GM12872 (cell line): Measurements from ENCODE around the gene NOSIP.
A peak's percentile ranks its signal among the peaks of the same experiment; 100 is the strongest.

Experiments
- TF ChIP-seq, protein P1 (sequence below): IDR thresholded peaks from 3 replicates; pipeline ENCODE4 v1.5.1; 2011; ENCODE audit warnings: low read depth, mild to moderate bottlenecking, low read length, moderate library complexity; ENCODE audit not compliant: insufficient read depth

Gene NOSIP

DNA sequence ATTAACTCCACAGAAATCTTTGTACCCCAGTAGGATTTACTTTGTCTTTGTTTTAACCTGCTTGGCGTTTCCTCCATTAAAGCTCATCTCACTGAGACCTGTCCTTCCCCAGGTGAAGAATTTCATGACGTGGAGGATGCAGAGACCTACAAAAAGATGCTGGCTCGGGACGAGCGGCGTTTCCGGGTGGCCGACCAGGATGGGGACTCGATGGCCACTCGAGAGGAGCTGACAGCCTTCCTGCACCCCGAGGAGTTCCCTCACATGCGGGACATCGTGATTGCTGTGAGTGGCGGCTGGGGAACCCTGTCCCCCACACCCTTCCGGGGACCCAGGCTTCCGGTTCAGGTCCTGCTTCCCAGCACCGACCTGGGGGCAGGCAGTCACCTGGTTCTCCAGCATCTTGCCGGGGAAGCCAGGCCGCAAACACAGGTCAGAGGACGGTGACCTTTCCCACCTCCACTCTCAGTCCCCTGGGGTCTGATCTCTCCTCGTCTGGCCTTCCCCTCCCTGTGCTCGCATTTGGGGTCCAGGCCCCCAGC lies 43.4 kb downstream of the NOSIP start:
- TF ChIP-seq, protein P1, sequence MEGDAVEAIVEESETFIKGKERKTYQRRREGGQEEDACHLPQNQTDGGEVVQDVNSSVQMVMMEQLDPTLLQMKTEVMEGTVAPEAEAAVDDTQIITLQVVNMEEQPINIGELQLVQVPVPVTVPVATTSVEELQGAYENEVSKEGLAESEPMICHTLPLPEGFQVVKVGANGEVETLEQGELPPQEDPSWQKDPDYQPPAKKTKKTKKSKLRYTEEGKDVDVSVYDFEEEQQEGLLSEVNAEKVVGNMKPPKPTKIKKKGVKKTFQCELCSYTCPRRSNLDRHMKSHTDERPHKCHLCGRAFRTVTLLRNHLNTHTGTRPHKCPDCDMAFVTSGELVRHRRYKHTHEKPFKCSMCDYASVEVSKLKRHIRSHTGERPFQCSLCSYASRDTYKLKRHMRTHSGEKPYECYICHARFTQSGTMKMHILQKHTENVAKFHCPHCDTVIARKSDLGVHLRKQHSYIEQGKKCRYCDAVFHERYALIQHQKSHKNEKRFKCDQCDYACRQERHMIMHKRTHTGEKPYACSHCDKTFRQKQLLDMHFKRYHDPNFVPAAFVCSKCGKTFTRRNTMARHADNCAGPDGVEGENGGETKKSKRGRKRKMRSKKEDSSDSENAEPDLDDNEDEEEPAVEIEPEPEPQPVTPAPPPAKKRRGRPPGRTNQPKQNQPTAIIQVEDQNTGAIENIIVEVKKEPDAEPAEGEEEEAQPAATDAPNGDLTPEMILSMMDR = no peak

DNA sequence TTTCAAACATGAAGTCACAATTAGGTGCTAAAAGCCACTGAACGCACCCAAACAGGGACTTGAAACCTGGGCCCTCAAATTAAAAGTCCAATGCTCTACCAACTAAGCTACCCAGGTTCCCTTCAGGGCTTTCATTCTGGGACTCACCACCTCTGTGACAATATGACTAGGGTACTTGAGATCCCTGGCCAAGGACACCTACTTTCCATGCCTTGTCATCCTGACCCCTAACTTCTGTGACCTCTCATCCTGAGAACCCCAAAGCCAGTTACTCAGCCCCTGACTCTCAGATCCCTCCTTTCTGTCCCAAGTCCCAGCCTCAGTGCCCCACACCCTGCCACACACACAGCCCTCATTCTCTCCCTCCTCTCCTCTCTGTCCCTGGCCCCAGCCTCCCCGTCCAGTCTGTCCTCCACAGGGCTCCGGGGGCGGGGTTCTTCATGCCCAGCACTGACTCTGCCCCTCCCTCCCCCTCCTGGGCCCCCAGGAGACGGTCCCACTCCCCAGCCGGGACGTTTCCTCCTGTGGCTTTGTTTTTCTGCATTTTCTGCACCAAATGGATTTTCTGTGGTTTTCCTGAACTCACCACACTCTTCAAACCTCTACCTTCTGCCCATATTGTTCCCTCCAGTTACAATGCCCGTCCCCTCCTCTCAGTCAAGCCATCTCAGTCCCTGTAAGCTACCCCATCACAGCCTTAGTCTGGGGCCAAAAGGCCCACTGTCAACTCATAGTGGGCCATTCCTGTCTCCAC lies 45.5 kb downstream of the NOSIP start:
- TF ChIP-seq, protein P1 = no peak

DNA sequence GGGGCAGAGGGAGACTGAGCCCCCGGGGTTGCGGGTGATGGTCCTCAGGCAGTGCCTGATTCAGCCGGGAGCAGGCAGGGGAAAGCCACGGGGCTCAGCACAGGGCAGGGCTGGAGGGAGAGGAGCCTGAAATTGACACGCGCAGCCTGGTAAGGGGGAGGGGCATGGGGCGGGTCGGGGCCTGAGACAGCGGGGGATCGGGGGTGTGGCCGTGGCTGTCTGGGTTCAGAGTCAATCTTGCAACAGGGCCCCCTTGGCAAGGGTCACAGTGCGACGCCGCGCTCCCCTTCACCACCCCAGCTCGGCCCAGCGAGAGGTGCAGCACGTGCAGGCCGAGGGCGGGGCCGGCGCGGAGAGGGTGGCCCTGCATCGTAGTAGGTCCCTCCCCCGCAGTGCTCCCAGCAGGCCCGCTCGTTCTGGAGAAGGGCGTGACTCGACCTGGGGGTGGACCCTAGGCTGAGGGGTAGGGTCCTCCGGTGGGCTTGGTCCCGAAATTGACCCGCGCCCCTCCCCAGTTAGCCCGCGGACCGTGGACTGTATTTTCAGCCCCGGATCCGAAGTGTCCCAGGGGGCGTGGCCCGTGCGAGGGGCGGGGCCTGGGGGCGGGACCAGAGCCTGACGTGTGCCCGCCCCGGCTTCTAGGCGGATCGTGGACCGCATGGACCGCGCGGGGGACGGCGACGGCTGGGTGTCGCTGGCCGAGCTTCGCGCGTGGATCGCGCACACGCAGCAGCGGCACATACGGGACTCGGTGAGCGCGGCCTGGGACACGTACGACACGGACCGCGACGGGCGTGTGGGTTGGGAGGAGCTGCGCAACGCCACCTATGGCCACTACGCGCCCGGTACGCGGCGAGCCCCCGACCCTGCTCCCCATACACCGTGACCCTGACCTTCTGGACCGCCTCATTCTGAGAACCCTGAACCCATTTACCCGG lies 46.5 kb downstream of the NOSIP start:
- TF ChIP-seq, protein P1 = peak; percentile 68

DNA sequence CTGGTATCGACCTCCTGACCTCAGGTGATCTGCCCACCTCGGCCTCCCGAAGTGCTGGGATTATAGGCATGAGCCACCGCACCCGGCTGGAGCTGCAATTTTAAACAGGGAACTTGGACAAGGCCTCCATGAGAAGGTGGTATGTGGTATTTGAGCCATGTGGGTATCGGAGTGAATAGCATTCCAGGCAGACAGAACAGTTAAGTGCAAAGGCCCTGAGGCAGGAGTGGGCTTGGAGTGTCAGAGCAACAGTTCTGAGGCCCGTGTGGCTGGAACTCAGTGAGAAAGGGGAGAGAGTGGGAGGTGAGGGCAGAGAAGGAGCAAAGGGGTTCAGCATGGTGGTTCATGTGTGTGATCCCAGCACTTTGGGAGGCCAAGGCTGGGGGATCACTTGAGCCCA lies 49.6 kb downstream of the NOSIP start:
- TF ChIP-seq, protein P1 = no peak

DNA sequence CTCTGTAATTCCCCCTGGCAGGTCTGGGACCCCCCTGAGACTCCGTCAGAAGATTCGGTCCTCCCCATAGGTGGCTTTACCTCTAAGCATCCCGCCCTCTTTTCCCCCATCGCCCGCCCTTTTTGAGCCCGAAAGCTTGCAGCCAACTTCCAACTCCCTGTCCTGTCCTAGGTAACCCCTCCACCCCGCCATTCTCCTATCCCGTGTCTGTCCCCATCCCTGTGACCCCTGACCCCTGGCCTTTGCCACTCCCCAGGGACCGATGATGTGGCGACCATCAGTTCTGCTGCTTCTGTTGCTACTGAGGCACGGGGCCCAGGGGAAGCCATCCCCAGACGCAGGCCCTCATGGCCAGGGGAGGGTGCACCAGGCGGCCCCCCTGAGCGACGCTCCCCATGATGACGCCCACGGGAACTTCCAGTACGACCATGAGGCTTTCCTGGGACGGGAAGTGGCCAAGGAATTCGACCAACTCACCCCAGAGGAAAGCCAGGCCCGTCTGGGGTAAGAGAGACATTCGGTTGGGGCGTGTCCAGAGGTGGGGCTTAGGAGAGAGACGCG lies 52.1 kb downstream of the NOSIP start:
- TF ChIP-seq, protein P1 = no peak

DNA sequence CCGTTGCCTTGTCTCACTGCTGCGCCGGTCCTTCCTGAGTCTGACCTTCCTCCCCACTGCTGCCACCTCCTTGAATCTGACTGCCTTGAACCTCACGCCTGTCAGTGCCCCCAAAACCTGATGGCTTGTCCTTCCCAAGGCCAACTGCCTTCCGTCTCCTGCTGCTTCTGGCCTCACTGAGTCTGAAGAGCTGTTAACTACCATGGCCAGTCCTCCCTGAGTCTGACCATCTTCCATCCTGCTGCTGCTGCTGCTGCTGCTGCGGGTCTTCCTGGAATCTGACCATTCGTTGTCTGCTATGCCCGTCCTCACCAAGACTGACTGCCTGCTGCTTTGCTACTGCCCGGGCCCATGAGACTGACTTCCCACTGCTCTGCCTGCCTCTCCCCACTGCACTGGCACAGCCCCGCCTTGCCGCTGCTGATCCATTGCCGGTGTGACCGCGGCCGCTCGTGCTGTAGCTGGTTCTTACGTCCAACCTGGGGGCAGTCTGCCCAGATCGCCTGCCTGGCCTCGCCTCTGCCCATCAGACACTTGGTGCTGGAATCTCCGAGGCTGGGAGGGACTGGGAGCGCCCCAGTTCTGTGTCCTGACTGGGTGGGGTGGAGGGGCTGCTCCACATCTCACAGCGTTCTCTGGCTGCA lies 55.4 kb downstream of the NOSIP start:
- TF ChIP-seq, protein P1 = no peak
